ENCODE measurements around the gene NDUFA6. TPM values are rescaled to one million over a fixed set of nuclear protein-coding genes. Genes with fewer than 3 reads are reported as not detected.

Gene NDUFA6
- total and polyA plus RNA-seq, 4 donors, result 37.9 to 118 (median 70.1) TPM

DNA sequence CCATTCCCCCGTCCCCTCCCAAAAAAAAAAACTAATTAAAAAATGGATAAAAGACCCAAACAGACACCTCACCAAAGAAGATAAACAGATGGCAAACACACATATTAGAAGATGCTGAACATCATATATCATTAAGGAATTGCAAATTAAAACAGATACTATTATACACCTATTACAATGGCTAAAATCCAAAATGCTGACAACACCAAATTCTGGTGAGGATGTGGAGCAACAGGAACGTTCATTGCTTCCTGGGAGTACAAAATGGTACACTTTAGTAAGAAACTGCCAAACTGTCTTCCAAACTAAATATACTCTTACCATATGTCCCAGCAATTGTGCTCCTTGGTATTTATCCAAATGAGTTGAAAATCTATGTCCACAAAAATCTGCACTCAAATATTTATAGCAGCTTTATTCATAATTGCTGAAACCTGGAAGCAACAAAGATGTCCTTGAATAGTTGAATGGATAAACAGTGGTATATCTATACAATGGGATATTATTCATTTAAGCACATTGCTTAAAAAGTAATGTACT is 39.9 kb downstream of the NDUFA6 start:
- H3K27ac ChIP-seq (ENCODE audit: low read depth in 1 of 2, low read length in 1 of 2), result no peak overlapping the region
- no peak for ATAC-seq (ENCODE audit: insufficient read depth, low FRiP score)
- no peaks in the 10 kb centered on the region for H3K9me3 ChIP-seq (ENCODE audit: control insufficient read depth in 4 of 4, insufficient read depth in 3 of 4, low read length in 3 of 4)
- no peaks in the 10 kb centered on the region for H3K36me3 ChIP-seq (ENCODE audit: control insufficient read depth in 4 of 4, insufficient read depth in 4 of 4, low read length in 4 of 4)
- no peaks in the 10 kb centered on the region for H3K27me3 ChIP-seq (ENCODE audit: control insufficient read depth in 3 of 3, insufficient read depth in 3 of 3, low read length in 2 of 3)
- H3K9ac ChIP-seq (ENCODE audit: insufficient read depth in 1 of 2, low read length in 2 of 2), result no peak overlapping the region
- H3K4me1 ChIP-seq (ENCODE audit: control insufficient read depth in 5 of 5, insufficient read depth in 5 of 5, low read length in 5 of 5), result no peaks in the 10 kb centered on the region
- 59 to 76% methylated on average over 2 of the region's 2 CpGs for WGBS, 2 donors
- H3K4me3 ChIP-seq, result no peak overlapping the region
- DNase-seq, result no peak
- TF ChIP-seq, protein P1, sequence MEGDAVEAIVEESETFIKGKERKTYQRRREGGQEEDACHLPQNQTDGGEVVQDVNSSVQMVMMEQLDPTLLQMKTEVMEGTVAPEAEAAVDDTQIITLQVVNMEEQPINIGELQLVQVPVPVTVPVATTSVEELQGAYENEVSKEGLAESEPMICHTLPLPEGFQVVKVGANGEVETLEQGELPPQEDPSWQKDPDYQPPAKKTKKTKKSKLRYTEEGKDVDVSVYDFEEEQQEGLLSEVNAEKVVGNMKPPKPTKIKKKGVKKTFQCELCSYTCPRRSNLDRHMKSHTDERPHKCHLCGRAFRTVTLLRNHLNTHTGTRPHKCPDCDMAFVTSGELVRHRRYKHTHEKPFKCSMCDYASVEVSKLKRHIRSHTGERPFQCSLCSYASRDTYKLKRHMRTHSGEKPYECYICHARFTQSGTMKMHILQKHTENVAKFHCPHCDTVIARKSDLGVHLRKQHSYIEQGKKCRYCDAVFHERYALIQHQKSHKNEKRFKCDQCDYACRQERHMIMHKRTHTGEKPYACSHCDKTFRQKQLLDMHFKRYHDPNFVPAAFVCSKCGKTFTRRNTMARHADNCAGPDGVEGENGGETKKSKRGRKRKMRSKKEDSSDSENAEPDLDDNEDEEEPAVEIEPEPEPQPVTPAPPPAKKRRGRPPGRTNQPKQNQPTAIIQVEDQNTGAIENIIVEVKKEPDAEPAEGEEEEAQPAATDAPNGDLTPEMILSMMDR (IDR thresholded peaks at IDR 0.05; ENCODE audit: control extremely low read depth, extremely low read depth), result no peak

DNA sequence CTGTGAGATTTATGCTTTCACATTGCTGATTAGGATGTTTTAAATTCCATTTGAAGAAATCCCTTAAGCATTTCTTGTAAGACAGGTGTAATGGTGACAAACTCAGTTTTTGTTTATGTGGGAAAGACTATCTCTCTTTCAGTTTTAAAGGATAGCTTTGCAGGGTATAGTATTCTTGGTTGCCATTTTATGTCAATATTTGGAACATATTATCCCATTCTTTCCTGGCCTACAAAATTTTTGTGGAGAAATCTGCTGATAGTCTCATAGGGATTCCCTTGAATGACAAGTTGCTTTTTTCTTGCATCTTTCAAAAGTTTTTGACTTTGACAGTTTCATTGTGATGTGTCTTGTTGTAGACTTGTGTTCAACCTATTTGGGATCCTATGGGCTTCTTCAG is 48.8 kb downstream of the NDUFA6 start:
- no peaks in the 10 kb centered on the region for H3K4me1 ChIP-seq (ENCODE audit: control insufficient read depth in 5 of 5, insufficient read depth in 5 of 5, low read length in 5 of 5)
- TF ChIP-seq, protein P1 (IDR thresholded peaks at IDR 0.05; ENCODE audit: control extremely low read depth, extremely low read depth), result no peak
- H3K27ac ChIP-seq (ENCODE audit: low read depth in 1 of 2, low read length in 1 of 2), result no peak overlapping the region
- no peaks in the 10 kb centered on the region for H3K36me3 ChIP-seq (ENCODE audit: control insufficient read depth in 4 of 4, insufficient read depth in 4 of 4, low read length in 4 of 4)
- H3K9me3 ChIP-seq (ENCODE audit: control insufficient read depth in 4 of 4, insufficient read depth in 3 of 4, low read length in 3 of 4), result peaks cover 0 to 4% (median 0%) of the 10 kb centered on the region in 4 donors
- no peaks in the 10 kb centered on the region for H3K27me3 ChIP-seq (ENCODE audit: control insufficient read depth in 3 of 3, insufficient read depth in 3 of 3, low read length in 2 of 3)
- no peak overlapping the region for H3K4me3 ChIP-seq
- H3K9ac ChIP-seq (ENCODE audit: insufficient read depth in 1 of 2, low read length in 2 of 2), result no peak overlapping the region
- ATAC-seq (ENCODE audit: insufficient read depth, low FRiP score) (no peak), DNase-seq (no peak)

DNA sequence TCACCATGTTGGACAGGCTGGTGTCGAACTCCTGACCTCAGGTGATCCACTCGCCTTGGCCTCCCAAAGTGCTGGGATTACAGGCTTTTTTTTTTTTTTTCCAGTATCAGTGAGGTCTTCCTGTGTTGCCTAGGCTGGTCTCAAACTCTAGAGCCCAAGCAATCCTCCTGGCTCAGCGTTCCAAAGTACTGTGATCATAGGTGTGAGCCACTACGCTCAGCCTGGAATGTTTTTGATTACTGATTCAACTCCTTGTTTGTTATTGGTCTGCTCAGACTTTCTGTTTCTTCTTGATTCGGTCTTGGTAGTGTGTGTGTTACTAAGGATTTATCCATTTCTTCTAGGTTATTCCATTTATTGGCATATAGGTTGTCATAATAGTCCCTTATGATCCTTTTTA is 51.3 kb downstream of the NDUFA6 start:
- DNase-seq (no peak), ATAC-seq (ENCODE audit: insufficient read depth, low FRiP score) (no peak)
- WGBS, 2 donors, result 97% methylated on average over 5 of the region's 5 CpGs
- Histone ChIP-seq H3K27ac (ENCODE audit: low read depth in 1 of 2, low read length in 1 of 2) (no peak overlapping the region), H3K27me3 (ENCODE audit: control insufficient read depth in 3 of 3, insufficient read depth in 3 of 3, low read length in 2 of 3) (no peaks in the 10 kb centered on the region), H3K4me1 (ENCODE audit: control insufficient read depth in 5 of 5, insufficient read depth in 5 of 5, low read length in 5 of 5) (no peaks in the 10 kb centered on the region), H3K9ac (ENCODE audit: insufficient read depth in 1 of 2, low read length in 2 of 2) (no peak overlapping the region), H3K36me3 (ENCODE audit: control insufficient read depth in 4 of 4, insufficient read depth in 4 of 4, low read length in 4 of 4) (no peaks in the 10 kb centered on the region), H3K9me3 (ENCODE audit: control insufficient read depth in 4 of 4, insufficient read depth in 3 of 4, low read length in 3 of 4) (peaks cover 0 to 4% (median 0%) of the 10 kb centered on the region in 4 donors), H3K4me3 (no peak overlapping the region)
- TF ChIP-seq, protein P1 (IDR thresholded peaks at IDR 0.05; ENCODE audit: control extremely low read depth, extremely low read depth), result no peak

Small RNAs within 50 kb of the gene (small RNA-seq; reads per million reads assigned to genes)
- gene SNORD13P1 (ENCODE audit: low replicate concordance), result not detected

Other genes starting within 250 kb of the NDUFA6 start
- gene SHISA8, start 175.7 kb downstream of the NDUFA6 start, total RNA-seq, result under 1 TPM in 1 of 2 donors, not detected in 1; 0.34 TPM
- gene SHISA8, start 175.7 kb downstream of the NDUFA6 start, polyA plus RNA-seq, result under 1 TPM in 1 of 2 donors, not detected in 1; 0.02 TPM
- 1 to 10 TPM in 1 of 2 donors, under 1 TPM in 1; 0.31 to 1.7 TPM for gene TNFRSF13C, start 164.0 kb downstream of the NDUFA6 start, total RNA-seq
- under 1 TPM; 0.18 to 0.74 TPM for gene TNFRSF13C, start 164.0 kb downstream of the NDUFA6 start, polyA plus RNA-seq
- gene CENPM, start 143.6 kb downstream of the NDUFA6 start, total RNA-seq, result 10 to 100 TPM in 1 of 2 donors, 1 to 10 TPM in 1; 9.9 to 11.8 TPM
- 10 to 100 TPM; 17.1 to 20.5 TPM for gene CENPM, start 143.6 kb downstream of the NDUFA6 start, polyA plus RNA-seq
- gene SEPTIN3, start 121.3 kb downstream of the NDUFA6 start, total RNA-seq, result under 1 TPM; 0.51 to 0.61 TPM
- gene SEPTIN3, start 121.3 kb downstream of the NDUFA6 start, polyA plus RNA-seq, result 1 to 10 TPM in 1 of 2 donors, under 1 TPM in 1; 0.31 to 1.3 TPM
- 1 to 10 TPM; 1.8 to 4.9 TPM for gene WBP2NL, start 92.0 kb downstream of the NDUFA6 start, total RNA-seq
- under 1 TPM; 0.42 to 0.67 TPM for gene WBP2NL, start 92.0 kb downstream of the NDUFA6 start, polyA plus RNA-seq
- gene NAGA, start 20.0 kb downstream of the NDUFA6 start, total RNA-seq, result 10 to 100 TPM; 33.9 to 45.3 TPM
- gene NAGA, start 20.0 kb downstream of the NDUFA6 start, polyA plus RNA-seq, result 10 to 100 TPM in 1 of 2 donors, 1 to 10 TPM in 1; 9.9 to 48.0 TPM
- gene PHETA2, start 16.5 kb downstream of the NDUFA6 start, total RNA-seq, result 10 to 100 TPM; 11.8 to 18.1 TPM
- gene PHETA2, start 16.5 kb downstream of the NDUFA6 start, polyA plus RNA-seq, result 10 to 100 TPM; 12.8 to 14.1 TPM
- 100 to 1,000 TPM in 1 of 2 donors, 10 to 100 TPM in 1; 34.7 to 133 TPM for gene SMDT1, start 11.1 kb downstream of the NDUFA6 start, total RNA-seq
- gene SMDT1, start 11.1 kb downstream of the NDUFA6 start, polyA plus RNA-seq, result 100 to 1,000 TPM in 1 of 2 donors, 10 to 100 TPM in 1; 67.4 to 167 TPM
- gene CYP2D6, start 40.0 kb upstream of the NDUFA6 start, total RNA-seq, result 1 to 10 TPM in 1 of 2 donors, under 1 TPM in 1; 0.94 to 1.3 TPM
- gene CYP2D6, start 40.0 kb upstream of the NDUFA6 start, polyA plus RNA-seq, result 1 to 10 TPM in 1 of 2 donors, under 1 TPM in 1; 0.80 to 1.3 TPM
- 10 to 100 TPM; 31.4 to 41.5 TPM for gene TCF20, start 179.9 kb upstream of the NDUFA6 start, total RNA-seq
- 10 to 100 TPM in 1 of 2 donors, 1 to 10 TPM in 1; 9.7 to 13.9 TPM for gene TCF20, start 179.9 kb upstream of the NDUFA6 start, polyA plus RNA-seq